Activated T-cell treated with anti-CD3 and anti-CD28 coated beads, Interleukin-2, amount 50 U/mL, for 72 hours (primary cell): Measurements from ENCODE around the gene TMEM164. TPM values are rescaled to one million over a fixed set of nuclear protein-coding genes. Genes with fewer than 3 reads are reported as not detected.

Source experiments
- ATAC-seq, 2 donors: fragments of 150-1000 bp; cut with Tn5 transposase; replicated peaks in 1 of 2; 2 replicates each; pipeline ENCODE4 v1.10.0; 2021; ENCODE audit warnings: moderate library complexity in 2 of 2, mild to moderate bottlenecking in 1 of 2
- DNase-seq, 2 donors: peaks; one replicate each; pipeline ENCODE4 v3.0.0; 2021 to 2022; ENCODE audit warnings: mixed read lengths in 1 of 2
- H3K27ac Mint-ChIP-seq: one replicate; pipeline ENCODE4 v1.8.0; 2022; ENCODE audit warnings: mild to moderate bottlenecking, moderate library complexity, mixed read lengths
- H3K27me3 Mint-ChIP-seq: one replicate; pipeline ENCODE4 v1.8.0; 2022; ENCODE audit warnings: low read depth, mixed read lengths
- H3K36me3 Mint-ChIP-seq, 2 donors: one replicate each; pipeline ENCODE4 v1.8.0; 2022; ENCODE audit warnings: mixed read lengths in 2 of 2, mild to moderate bottlenecking in 1 of 2; ENCODE audit not compliant: insufficient read depth in 2 of 2
- H3K4me1 Mint-ChIP-seq: one replicate; pipeline ENCODE4 v1.8.0; 2022; ENCODE audit warnings: low read depth, mixed read lengths
- H3K4me3 Mint-ChIP-seq, 2 donors: one replicate each; pipeline ENCODE4 v1.8.0; 2022; ENCODE audit warnings: mild to moderate bottlenecking in 2 of 2, mixed read lengths in 2 of 2, moderate library complexity in 2 of 2
- H3K9me3 Mint-ChIP-seq, 2 donors: one replicate each; pipeline ENCODE4 v1.8.0; 2022; ENCODE audit warnings: mixed read lengths in 2 of 2
- total RNA-seq, 2 donors: library from RNA; stranded (reverse); gene quantifications; one replicate each; pipeline ENCODE4 v1.2.3, GENCODE V29; 2022

Gene TMEM164
- total RNA-seq, 2 donors from 2014 or later: 15.0 to 19.5 TPM

DNA sequence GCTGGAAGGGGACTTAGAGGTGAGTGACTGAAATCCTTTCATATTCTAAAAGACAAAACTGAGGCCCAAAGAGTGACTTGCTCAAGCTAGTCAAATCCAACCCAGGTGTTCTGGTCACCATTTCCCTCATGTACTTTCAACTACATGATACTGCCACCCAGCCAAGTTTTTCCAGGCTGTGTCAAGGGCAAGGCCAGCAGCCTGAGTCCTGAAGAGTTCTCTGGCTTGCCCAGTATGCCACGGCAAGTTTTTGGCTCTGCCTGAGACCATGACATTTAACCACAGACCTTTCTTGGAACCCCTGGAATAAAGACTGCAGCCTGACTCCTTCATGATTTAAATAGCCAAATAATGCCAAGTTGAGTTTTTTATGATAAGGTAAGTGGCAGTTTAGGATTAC lies 10.7 kb upstream of the TMEM164 start:
- Mint-ChIP-seq H3K27me3 (peaks cover 30% of the 10 kb centered on the region), H3K36me3 (no peaks in the 10 kb centered on the region), H3K4me3 (no peak overlapping the region), H3K27ac (no peak overlapping the region), H3K4me1 (no peaks in the 10 kb centered on the region), H3K9me3 (no peaks in the 10 kb centered on the region)
- no peak for ATAC-seq
- no peak for DNase-seq

- Mint-ChIP-seq H3K4me1 (no peaks in the 10 kb centered on the region), H3K4me3 (no peak overlapping the region), H3K9me3 (no peaks in the 10 kb centered on the region), H3K27ac (no peak overlapping the region), H3K36me3 (no peaks in the 10 kb centered on the region), H3K27me3 (peaks cover 31% of the 10 kb centered on the region)
- ATAC-seq (no peak), DNase-seq (no peak)
These were observed 7.8 kb upstream of the TMEM164 start for GRCh38 chrX:109995155-109995554.

GRCh38 chrX:109997786-109998452 lies 5.0 kb upstream of the TMEM164 start:
- Mint-ChIP-seq H3K4me1 (peaks cover 9% of the 10 kb centered on the region), H3K9me3 (no peaks in the 10 kb centered on the region), H3K27me3 (peaks cover 42% of the 10 kb centered on the region), H3K36me3 (peaks cover 0 to 1% of the 10 kb centered on the region in 2 donors), H3K27ac (no peak overlapping the region), H3K4me3 (no peak overlapping the region)
- ATAC-seq: no peak
- DNase-seq: no peak

GRCh38 chrX:110000000-110000399 lies 2.9 kb upstream of the TMEM164 start:
- DNase-seq: no peak
- peaks cover 48% of the 10 kb centered on the region for H3K27me3 Mint-ChIP-seq
- peaks cover 24% of the 10 kb centered on the region for H3K4me1 Mint-ChIP-seq
- no peak overlapping the region for H3K4me3 Mint-ChIP-seq
- H3K36me3 Mint-ChIP-seq: peaks cover 1 to 2% of the 10 kb centered on the region in 2 donors
- no peak overlapping the region for H3K27ac Mint-ChIP-seq
- ATAC-seq: no peak
- no peaks in the 10 kb centered on the region for H3K9me3 Mint-ChIP-seq

DNA sequence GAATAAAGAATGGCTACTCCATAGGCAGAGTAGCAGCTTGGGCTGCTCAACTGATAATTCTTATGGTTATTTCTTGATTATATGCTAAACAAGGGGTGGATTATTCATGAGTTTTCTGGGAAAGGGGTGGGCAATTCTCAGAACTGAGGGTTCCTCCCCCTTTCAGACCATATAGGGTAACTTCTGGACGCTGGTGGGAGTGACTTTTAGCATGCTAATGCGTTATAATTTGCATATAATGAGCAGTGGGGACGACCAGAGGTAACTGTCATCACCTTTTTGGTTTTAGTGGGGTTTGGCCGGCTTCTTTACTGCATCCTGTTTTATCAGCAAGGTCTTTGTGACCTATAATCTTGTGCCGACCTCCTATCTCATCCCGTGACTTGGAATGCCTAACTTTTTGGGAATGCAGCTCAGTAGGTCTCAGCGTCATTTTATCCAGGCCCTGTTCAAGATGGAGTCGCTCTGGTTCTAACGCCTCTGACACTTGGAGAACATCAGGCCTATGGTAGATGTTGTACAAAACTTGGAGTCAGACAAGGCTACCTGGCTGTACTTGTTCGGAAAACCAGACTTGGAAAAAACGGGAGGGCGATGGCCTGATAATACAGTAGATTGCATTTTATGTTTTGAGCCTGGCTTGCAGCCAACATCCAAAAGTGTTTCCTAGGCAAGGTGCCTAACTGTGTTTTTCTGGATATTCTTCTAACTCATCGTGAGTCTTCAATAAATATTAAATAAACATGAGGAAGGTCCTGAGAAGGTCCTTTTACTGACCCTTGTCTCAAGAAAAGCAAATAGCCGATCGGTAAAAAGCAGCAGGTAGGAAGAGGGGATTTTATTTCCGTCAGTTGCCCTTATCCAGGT lies 1.8 kb upstream of the TMEM164 start:
- peaks cover 1 to 2% of the 10 kb centered on the region in 2 donors for H3K36me3 Mint-ChIP-seq
- no peak for DNase-seq
- H3K9me3 Mint-ChIP-seq: no peaks in the 10 kb centered on the region
- peaks cover 54% of the 10 kb centered on the region for H3K27me3 Mint-ChIP-seq
- no peak overlapping the region for H3K4me3 Mint-ChIP-seq
- H3K4me1 Mint-ChIP-seq: peaks cover 24% of the 10 kb centered on the region
- H3K27ac Mint-ChIP-seq: no peak overlapping the region
- no peak for ATAC-seq

DNA sequence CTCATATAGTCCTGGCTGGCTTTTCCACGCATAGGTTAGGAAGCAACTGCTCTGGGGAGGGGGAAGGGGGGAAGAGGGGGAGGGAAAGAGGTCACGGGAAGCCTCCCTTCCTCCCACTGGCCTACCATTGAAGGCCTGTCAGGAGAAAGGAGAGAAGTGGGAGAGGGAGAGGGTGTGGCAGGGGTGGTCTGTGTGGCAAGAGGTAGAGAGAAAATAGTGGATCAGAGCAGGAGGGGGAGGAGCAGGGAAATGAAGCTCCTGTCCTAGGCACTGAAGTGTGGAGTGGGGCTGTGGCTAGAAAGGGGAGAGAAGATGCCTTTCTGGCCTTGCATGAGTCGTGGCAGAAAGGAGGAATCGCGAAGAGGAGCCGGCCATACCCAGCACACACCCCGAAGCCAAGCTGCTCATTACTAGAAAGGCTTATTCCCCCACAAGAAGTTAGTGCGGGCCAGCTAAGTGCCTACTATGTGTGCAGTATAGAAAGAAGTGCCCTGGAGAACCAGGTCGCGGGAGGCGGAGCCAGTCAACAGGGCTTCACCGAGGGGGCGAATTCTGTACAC lies 1.1 kb upstream of the TMEM164 start:
- H3K36me3 Mint-ChIP-seq: peaks cover 1 to 2% of the 10 kb centered on the region in 2 donors
- peaks cover 29% of the 10 kb centered on the region for H3K4me1 Mint-ChIP-seq
- peaks cover 47% of the 10 kb centered on the region for H3K27me3 Mint-ChIP-seq
- ATAC-seq (no peak), DNase-seq (no peak)
- peak overlapping the region; percentile 92 for H3K4me3 Mint-ChIP-seq
- peak overlapping the region; percentile 93 for H3K27ac Mint-ChIP-seq
- no peaks in the 10 kb centered on the region for H3K9me3 Mint-ChIP-seq

DNA sequence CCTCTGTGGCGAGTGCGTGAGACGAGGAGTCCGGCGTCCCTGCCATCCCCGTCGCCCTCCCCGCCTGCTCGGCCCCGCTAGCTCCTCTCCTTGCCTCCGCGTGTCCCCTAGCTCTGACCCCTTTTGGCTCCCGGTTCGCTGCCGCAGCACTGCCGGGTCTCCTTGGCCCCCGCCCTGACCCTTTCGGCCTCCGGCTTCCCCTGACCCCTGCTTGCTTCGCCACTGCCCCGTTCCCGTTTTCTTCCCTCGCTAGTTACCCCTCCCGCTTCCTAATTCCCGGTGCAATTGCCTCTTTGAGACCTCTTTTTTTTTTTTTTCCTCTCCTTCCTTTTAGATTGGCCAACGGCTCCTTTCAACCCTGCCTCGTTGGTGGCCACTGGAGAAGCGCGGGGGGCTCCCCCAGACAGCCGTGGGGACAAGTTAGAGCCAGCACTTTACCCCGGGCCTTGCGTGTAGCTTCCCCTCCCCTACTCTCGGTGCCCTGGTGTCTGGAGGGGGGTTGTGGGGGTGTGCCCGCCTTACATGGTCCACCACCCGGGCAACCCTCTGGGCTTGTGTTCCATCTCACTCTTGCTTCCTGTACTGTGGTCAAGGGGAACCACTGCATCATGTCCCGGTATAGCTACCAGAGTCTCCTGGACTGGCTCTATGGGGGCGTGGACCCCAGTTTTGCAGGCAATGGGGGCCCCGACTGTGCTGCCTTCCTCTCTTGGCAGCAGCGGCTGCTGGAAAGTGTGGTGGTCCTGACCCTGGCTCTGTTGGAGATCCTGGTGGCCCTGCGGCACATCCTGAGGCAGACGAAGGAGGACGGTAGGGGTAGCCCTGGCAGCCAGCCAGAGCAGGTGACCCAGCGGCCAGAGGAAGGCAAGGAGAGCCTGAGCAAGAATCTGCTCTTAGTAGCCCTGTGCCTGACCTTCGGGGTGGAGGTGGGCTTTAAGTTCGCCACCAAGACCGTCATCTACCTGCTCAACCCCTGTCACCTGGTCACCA lies 548 bp downstream of the TMEM164 start:
- H3K4me3 Mint-ChIP-seq: peak overlapping the region; percentile 93 to 96
- peak in 1 of 2 donors; percentile 9 for DNase-seq
- H3K9me3 Mint-ChIP-seq: no peaks in the 10 kb centered on the region
- peaks cover 42% of the 10 kb centered on the region for H3K27me3 Mint-ChIP-seq
- peaks cover 31% of the 10 kb centered on the region for H3K4me1 Mint-ChIP-seq
- H3K36me3 Mint-ChIP-seq: peaks cover 1 to 2% of the 10 kb centered on the region in 2 donors
- no peak for ATAC-seq
- peak overlapping the region; percentile 94 for H3K27ac Mint-ChIP-seq

DNA sequence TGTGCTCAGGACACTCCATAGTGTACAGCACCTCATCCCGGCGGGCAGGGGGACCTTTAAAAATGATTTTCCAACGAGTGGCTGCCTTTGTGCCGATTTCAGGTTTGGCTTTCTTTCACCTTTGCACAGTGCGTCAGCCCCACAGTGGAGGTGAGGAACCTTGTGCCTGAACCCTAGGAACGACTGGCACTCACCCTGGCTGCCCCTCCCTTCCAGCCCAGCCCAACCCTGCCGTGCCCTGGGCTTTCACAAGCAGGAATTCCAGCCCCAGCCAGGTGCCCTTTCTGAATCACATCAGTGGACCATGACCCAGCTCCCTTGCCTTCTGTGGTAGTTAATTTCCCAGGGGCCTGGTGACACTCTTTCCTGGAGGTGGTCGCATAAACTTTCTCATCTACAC lies 1.3 kb downstream of the TMEM164 start:
- Mint-ChIP-seq H3K4me1 (peaks cover 31% of the 10 kb centered on the region), H3K27me3 (peaks cover 42% of the 10 kb centered on the region), H3K36me3 (peaks cover 1 to 2% of the 10 kb centered on the region in 2 donors), H3K4me3 (peak overlapping the region; percentile 34 to 65), H3K27ac (no peak overlapping the region), H3K9me3 (no peaks in the 10 kb centered on the region)
- DNase-seq: no peak
- no peak for ATAC-seq

GRCh38 chrX:110004731-110005369 lies 1.9 kb downstream of the TMEM164 start:
- ATAC-seq: no peak
- Mint-ChIP-seq H3K27me3 (peaks cover 43% of the 10 kb centered on the region), H3K4me3 (peak overlapping the region; percentile 34 to 65), H3K9me3 (no peaks in the 10 kb centered on the region), H3K36me3 (peaks cover 1 to 2% of the 10 kb centered on the region in 2 donors), H3K27ac (peak overlapping the region; percentile 27), H3K4me1 (peaks cover 31% of the 10 kb centered on the region)
- no peak for DNase-seq

DNA sequence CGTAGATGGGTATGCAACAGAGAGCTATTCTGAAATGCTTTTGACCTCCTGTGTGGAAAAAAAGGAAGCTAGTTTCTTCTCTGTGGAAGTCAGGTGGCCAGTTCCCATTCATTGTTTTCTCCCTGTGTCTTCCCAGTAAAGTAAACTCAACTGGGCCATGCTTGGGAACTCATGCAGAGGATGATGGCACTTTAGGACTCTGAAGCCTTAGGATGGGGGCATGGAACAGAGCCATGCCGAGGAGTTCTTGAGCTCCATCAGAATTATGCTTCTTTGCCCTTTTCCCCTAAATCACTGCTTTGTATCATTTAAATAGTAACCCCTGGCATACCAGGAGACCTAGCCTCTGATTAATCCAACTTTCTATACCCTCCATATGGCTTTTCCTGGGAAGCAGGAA lies 3.2 kb downstream of the TMEM164 start:
- DNase-seq (no peak), ATAC-seq (no peak)
- H3K27ac Mint-ChIP-seq: no peak overlapping the region
- peaks cover 26% of the 10 kb centered on the region for H3K4me1 Mint-ChIP-seq
- H3K27me3 Mint-ChIP-seq: peaks cover 40% of the 10 kb centered on the region
- H3K4me3 Mint-ChIP-seq: no peak overlapping the region
- peaks cover 2 to 6% of the 10 kb centered on the region in 2 donors for H3K36me3 Mint-ChIP-seq
- H3K9me3 Mint-ChIP-seq: no peaks in the 10 kb centered on the region

GRCh38 chrX:110006821-110007375 lies 4.0 kb downstream of the TMEM164 start:
- Mint-ChIP-seq H3K27me3 (peaks cover 36% of the 10 kb centered on the region), H3K4me3 (no peak overlapping the region), H3K9me3 (no peaks in the 10 kb centered on the region), H3K27ac (no peak overlapping the region), H3K4me1 (peaks cover 23% of the 10 kb centered on the region), H3K36me3 (peaks cover 2 to 6% of the 10 kb centered on the region in 2 donors)
- DNase-seq (no peak), ATAC-seq (no peak)
